RWPE1 (cell line): ENCODE data around the gene CPEB4.

ENCODE experiments used
- CTCF ChIA-PET: fragments of 350-600 bp; sonication (Branson Sonifier 250); formaldehyde crosslinking; extraction: SDS; loops from one replicate; lab custom pipeline; 2021; lab: Yijun Ruan, JAX
- POLR2A ChIA-PET: fragments of 400-600 bp; formaldehyde crosslinking; extraction: SDS; loops from one replicate; lab custom pipeline; 2020; ENCODE audit warnings: antibody characterized with exemption; ENCODE audit not compliant: low non-redundant PET; lab: Yijun Ruan, JAX
- DNase-seq: peaks from one replicate; pipeline ENCODE4 v3.0.0; 2012; ENCODE audit warnings: low spot score
- H3K27ac ChIP-seq: fragments of 450-650 bp; 2 replicates; pipeline ENCODE4 v1.5.1; 2017
- TF ChIP-seq, protein P1 (sequence below): fragments of 450-650 bp; conservative IDR thresholded peaks from 2 replicates; pipeline ENCODE4 v1.5.1; 2017; ENCODE audit warnings: low read depth, mild to moderate bottlenecking

Gene CPEB4

DNA sequence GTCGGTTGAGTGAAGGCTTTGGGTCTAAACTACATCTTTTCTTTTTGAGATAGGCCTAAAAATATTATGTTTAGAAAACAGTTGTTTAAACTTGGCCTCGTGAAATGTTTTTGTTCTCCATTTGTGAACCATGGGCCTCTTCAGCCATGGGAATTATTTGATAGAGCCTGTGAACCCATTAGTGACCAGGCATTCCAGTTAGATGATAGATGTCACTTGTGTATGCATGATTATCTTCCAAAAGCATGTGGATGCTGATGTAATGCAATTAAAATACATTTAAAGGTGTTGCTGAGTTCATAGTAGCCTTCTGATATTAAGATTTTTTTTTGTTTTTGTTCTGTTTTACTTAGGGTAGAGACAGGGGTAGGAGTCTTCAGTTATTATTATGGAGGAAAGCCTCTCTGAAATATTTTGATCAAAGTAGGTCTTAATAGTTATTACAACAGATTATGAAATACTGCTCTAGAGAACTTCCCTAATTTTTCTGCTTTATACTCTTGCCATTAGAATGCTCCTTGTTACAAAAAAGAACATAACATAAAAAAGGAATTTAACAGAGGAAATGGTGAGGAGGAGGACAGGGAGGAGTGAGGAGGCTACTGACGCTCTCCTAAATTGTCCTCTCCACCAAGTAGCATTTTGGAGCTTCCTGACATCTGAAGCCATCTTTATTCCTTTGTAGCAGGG is 32.9 kb downstream of the CPEB4 start:
- CTCF ChIA-PET = no interaction called here
- no peak for DNase-seq
- TF ChIP-seq, protein P1, sequence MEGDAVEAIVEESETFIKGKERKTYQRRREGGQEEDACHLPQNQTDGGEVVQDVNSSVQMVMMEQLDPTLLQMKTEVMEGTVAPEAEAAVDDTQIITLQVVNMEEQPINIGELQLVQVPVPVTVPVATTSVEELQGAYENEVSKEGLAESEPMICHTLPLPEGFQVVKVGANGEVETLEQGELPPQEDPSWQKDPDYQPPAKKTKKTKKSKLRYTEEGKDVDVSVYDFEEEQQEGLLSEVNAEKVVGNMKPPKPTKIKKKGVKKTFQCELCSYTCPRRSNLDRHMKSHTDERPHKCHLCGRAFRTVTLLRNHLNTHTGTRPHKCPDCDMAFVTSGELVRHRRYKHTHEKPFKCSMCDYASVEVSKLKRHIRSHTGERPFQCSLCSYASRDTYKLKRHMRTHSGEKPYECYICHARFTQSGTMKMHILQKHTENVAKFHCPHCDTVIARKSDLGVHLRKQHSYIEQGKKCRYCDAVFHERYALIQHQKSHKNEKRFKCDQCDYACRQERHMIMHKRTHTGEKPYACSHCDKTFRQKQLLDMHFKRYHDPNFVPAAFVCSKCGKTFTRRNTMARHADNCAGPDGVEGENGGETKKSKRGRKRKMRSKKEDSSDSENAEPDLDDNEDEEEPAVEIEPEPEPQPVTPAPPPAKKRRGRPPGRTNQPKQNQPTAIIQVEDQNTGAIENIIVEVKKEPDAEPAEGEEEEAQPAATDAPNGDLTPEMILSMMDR = no peak
- POLR2A ChIA-PET = no interaction called here
- H3K27ac ChIP-seq = no peak overlapping the region

DNA sequence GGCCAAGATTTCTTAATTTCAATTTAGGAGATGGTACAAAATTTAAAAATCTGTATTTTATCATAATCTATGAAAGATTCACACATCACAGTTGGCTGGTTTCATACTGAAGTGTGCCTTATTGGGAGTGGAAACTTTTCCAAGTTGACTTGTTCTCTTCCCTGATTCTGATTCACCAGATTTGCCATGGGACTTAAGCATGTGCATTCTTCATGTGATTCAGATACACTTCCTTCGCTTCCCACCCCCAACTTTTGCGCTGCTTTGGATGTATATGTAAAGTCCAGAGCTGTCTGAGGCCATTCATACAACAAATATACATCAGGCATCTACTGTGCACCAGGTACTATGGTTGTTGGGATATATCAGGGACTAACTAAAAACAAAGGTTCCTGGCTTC is 34.4 kb downstream of the CPEB4 start:
- TF ChIP-seq, protein P1 = no peak
- DNase-seq = no peak
- CTCF ChIA-PET = interaction anchor here (0.6 to 2.3 kb wide), 2 partner anchors 51 to 1117 kb away, joined by 3 to 5 read pairs; no protein-coding TSS in a partner anchor
- no peak overlapping the region for H3K27ac ChIP-seq
- POLR2A ChIA-PET = no interaction called here

DNA sequence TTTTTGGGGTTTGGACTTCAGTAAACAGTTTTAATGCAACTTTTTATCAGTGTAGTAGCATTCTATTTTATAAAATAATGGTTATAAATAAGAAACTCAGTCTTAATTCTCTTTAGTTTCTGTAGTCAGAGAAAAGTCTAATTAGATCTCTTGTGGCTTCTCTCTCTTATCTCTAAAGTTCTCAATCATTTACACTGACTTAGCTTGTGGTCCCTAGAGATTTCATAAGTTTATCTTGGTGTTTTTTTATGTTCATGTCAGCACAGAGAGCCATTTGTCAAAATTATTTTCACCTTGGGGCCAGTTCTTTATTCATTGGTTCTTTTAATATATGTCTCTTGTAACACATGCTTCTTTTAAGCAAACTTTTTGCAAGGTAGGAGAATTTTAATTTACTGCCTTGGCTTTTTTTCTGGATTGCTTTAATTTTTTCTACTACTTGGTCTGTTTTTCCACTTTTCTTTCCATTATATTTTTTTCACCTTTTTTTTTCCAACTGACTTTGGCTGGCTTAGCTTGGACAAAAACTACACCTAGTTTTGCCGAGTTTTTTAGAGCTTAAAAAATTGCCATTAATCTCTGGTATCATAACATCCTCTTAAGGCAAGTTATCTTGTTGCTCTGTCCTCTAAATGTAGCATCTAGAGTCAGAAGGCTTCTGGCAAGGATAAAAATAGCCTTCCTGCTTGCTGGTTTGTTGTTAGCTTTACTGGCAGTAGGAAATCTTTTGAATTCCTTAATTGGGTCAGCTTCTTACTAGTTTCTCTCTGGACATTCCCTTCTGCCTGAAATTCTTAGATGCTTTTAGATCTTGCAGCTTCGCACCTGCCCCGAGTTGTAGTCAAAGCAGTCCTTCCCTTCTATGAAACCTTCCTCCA is 35.3 kb downstream of the CPEB4 start:
- no peak for DNase-seq
- TF ChIP-seq, protein P1 = no peak
- no peak overlapping the region for H3K27ac ChIP-seq
- POLR2A ChIA-PET = no interaction called here
- CTCF ChIA-PET = interaction anchor here (0.6 to 2.3 kb wide), 4 partner anchors 50 to 437 kb away, joined by 3 to 5 read pairs (median 3); no protein-coding TSS in a partner anchor

DNA sequence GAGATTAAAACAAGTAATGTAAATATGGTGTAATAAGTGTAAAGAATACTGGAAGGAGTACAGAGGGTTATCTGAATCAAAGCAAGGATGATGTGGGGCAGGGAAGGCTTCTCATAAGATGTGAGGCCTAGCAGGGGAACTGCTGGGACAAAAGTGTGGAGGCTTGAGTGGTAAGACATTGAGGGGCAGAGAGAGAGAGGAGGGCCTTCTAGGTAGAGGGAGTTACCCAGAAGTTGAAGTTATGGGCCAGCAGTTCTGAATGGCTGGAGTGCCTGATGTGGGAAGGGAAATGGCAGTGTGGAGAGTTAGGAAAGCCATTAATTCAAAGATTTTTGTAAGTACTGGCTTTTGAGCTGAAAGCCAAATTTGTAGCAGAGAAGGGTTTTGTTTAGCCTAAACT is 36.8 kb downstream of the CPEB4 start:
- CTCF ChIA-PET = interaction anchor here (0.5 to 1.8 kb wide), 15 partner anchors 10 to 323 kb away, joined by 3 to 7 read pairs (median 4); no protein-coding TSS in a partner anchor
- POLR2A ChIA-PET = no interaction called here
- no peak overlapping the region for H3K27ac ChIP-seq
- TF ChIP-seq, protein P1 = no peak
- no peak for DNase-seq

DNA sequence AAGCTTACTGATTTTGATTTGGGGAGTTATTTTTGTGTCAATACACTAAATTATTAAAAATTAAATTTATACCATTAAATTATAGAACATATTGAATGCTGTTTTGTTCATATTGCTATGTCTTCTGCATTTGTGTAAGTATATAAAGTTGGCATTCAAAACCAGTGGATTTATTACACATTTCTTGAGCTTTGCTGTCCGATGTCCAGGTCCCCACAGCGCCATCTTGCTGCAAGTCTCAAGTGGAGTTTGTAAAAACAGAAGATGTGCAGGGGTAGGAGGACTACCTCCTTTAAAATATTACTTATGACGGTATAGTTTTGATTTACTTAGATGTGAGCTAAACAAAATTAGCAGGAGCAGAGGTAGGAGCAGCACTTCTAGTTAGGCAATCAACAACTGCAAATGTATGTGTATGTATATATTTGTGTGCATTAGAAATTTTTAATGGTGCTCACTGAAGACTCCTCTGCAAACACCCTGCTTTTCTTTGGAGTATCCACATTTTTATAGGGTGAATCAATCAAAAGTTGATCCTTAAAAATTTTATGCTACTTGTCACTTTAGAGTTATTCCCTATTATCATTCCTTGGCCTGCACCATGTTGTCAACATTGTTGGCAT is 37.4 kb downstream of the CPEB4 start:
- CTCF ChIA-PET = interaction anchor here (0.5 to 1.8 kb wide), 16 partner anchors 9 to 323 kb away, joined by 3 to 7 read pairs (median 4); no protein-coding TSS in a partner anchor
- POLR2A ChIA-PET = no interaction called here
- DNase-seq = peak; percentile 36
- H3K27ac ChIP-seq = no peak overlapping the region
- TF ChIP-seq, protein P1 = peak; percentile 55

DNA sequence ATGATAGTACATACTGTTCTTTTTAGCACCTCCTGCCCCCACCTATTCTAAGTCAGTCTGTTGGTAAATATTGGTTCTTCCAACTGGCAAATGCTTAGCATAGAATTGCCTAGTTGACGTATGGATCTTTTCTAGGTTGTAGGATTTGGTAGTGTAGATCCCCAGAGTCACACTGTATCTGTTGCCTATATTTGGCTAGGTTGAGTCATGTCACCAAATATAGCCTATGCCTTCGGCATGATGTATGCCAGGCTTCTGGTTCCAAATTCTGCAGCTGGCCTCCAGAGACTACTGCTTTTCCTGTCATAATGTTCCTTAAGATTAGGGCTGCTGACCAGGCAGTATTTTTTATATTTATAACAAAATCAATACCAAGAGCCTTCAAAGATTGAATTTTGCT is 38.2 kb downstream of the CPEB4 start:
- H3K27ac ChIP-seq = no peak overlapping the region
- no peak for DNase-seq
- CTCF ChIA-PET = interaction anchor here (0.7 to 1.8 kb wide), 4 partner anchors 12 to 308 kb away, joined by 3 to 7 read pairs (median 4); no protein-coding TSS in a partner anchor
- POLR2A ChIA-PET = no interaction called here
- TF ChIP-seq, protein P1 = no peak
